Neural cell (in vitro differentiated cells): Measurements from ENCODE around the gene CEBPZ. TPM values are rescaled to one million over a fixed set of nuclear protein-coding genes. Genes with fewer than 3 reads are reported as not detected.
"Not testable (repeated sequence)": the region's sequence is repeated elsewhere in the genome, so short reads cannot be mapped to it uniquely, and the experiment has no call there.

Experiments
- H2AFZ ChIP-seq: fragments of 200-600, 300-800 bp; sonication (generic), shearing (Covaris generic); 2 replicates; pipeline ENCODE4 v1.6.0; 2014; ENCODE audit warnings: low read depth, mild to moderate bottlenecking, antibody characterized with exemption, low read length, moderate library complexity
- H3F3A ChIP-seq: fragments of 200-600 bp; shearing (Covaris generic); 2 replicates; pipeline ENCODE4 v1.6.1; 2016; ENCODE audit warnings: mild to moderate bottlenecking, moderate library complexity, mixed read lengths, antibody characterized with exemption, low read length; ENCODE audit not compliant: insufficient read depth, poor library complexity, severe bottlenecking
- H3K27ac ChIP-seq: fragments of 200-600, 300-800 bp; sonication (generic), shearing (Covaris generic); 2 replicates; pipeline ENCODE4 v1.5.1; 2014; ENCODE audit warnings: mild to moderate bottlenecking, low read length, moderate library complexity
- H3K27me3 ChIP-seq: fragments of 300-800, 200-600 bp; sonication (generic), shearing (Covaris generic); 2 replicates; pipeline ENCODE4 v1.6.0; 2014; ENCODE audit warnings: mild to moderate bottlenecking, low read depth, low read length, moderate library complexity; ENCODE audit not compliant: insufficient read depth
- H3K36me3 ChIP-seq: fragments of 300-800, 200-600 bp; sonication (generic), shearing (Covaris generic); 2 replicates; pipeline ENCODE4 v1.5.1; 2014; ENCODE audit warnings: mild to moderate bottlenecking, antibody characterized with exemption, low read length, moderate library complexity; ENCODE audit not compliant: insufficient read depth
- H3K4me2 ChIP-seq: fragments of 300-800, 200-600 bp; sonication (generic), shearing (Covaris generic); 2 replicates; pipeline ENCODE4 v1.6.0; 2014; ENCODE audit warnings: mild to moderate bottlenecking, low read length
- H3K4me3 ChIP-seq: fragments of 300-800, 200-600 bp; sonication (generic), shearing (Covaris generic); 2 replicates; pipeline ENCODE4 v1.5.1; 2014; ENCODE audit warnings: mild to moderate bottlenecking, low read length, moderate library complexity
- H3K79me2 ChIP-seq: fragments of 200-600 bp; shearing (Covaris generic); replicated peaks from 2 replicates; pipeline ENCODE4 v1.6.0; 2014; ENCODE audit warnings: mild to moderate bottlenecking, low read length, moderate library complexity; ENCODE audit not compliant: insufficient read depth
- H3K9ac ChIP-seq: fragments of 300-800, 200-600 bp; sonication (generic), shearing (Covaris generic); 2 replicates; pipeline ENCODE4 v1.6.1; 2016; ENCODE audit warnings: mild to moderate bottlenecking, low read length, mixed read lengths
- H3K9me2 ChIP-seq: fragments of 200-600 bp; shearing (Covaris generic); 2 replicates; pipeline ENCODE4 v1.6.1; 2016; ENCODE audit warnings: mild to moderate bottlenecking, low read length, mixed read lengths; ENCODE audit not compliant: insufficient read depth
- H3K9me3 ChIP-seq: fragments of 200-600, 300-800 bp; sonication (generic), shearing (Covaris generic); 2 replicates; pipeline ENCODE4 v1.6.1; 2016; ENCODE audit warnings: mild to moderate bottlenecking, mixed run types, low read length, moderate library complexity, mixed read lengths
- H4K20me1 ChIP-seq: fragments of 200-600 bp; shearing (Covaris generic); 2 replicates; pipeline ENCODE4 v1.6.1; 2016; ENCODE audit warnings: mild to moderate bottlenecking, mixed run types; ENCODE audit not compliant: insufficient read depth
- CTCF ChIP-seq: fragments of 450-650 bp; IDR thresholded peaks from 2 replicates; pipeline ENCODE4 v1.5.1; 2014; ENCODE audit warnings: antibody characterized with exemption, mild to moderate bottlenecking, moderate library complexity; ENCODE audit not compliant: poor library complexity, severe bottlenecking
- EP300 ChIP-seq: fragments of 450-650 bp; conservative IDR thresholded peaks from 2 replicates; pipeline ENCODE4 v1.6.1; 2014; ENCODE audit warnings: antibody characterized with exemption, mild to moderate bottlenecking, moderate library complexity; ENCODE audit not compliant: poor library complexity, severe bottlenecking
- EZH2 ChIP-seq: fragments of 200-600, 300-800 bp; shearing (Covaris generic), sonication (generic); IDR thresholded peaks from 2 replicates; pipeline ENCODE4 v1.6.1; 2014; ENCODE audit warnings: antibody characterized with exemption, low read length, borderline replicate concordance, mild to moderate bottlenecking; ENCODE audit not compliant: insufficient read depth, poor library complexity, severe bottlenecking
- MXI1 ChIP-seq: fragments of 450-650 bp; conservative IDR thresholded peaks from 2 replicates; pipeline ENCODE4 v1.6.1; 2014; ENCODE audit warnings: antibody characterized with exemption, mild to moderate bottlenecking; ENCODE audit not compliant: poor library complexity, severe bottlenecking
- POLR2AphosphoS5 ChIP-seq: IDR thresholded peaks from 2 replicates; pipeline ENCODE4 v1.6.1; 2012
- RAD21 ChIP-seq: fragments of 450-650 bp; conservative IDR thresholded peaks from 2 replicates; pipeline ENCODE4 v1.6.1; 2014; ENCODE audit warnings: antibody characterized with exemption, mild to moderate bottlenecking, moderate library complexity
- REST ChIP-seq: IDR thresholded peaks from 2 replicates; pipeline ENCODE4 v1.6.1; 2012; ENCODE audit warnings: borderline replicate concordance
- SMC3 ChIP-seq: fragments of 450-650 bp; conservative IDR thresholded peaks from 2 replicates; pipeline ENCODE4 v1.6.1; 2014; ENCODE audit warnings: antibody characterized with exemption, mild to moderate bottlenecking, moderate library complexity; ENCODE audit not compliant: poor library complexity
- TAF1 ChIP-seq: IDR thresholded peaks from 2 replicates; pipeline ENCODE4 v1.6.1; 2012; ENCODE audit warnings: low read depth
- polyA plus RNA-seq: library from polyadenylated mRNA; depleted of rRNA; stranded (reverse); fragments of >200 nt; gene quantifications from 2 replicates; pipeline ENCODE4 v1.2.3, GENCODE V29; 2014

CEBPZ gene
- polyA plus RNA-seq, 1 donor from 2014 or later = 39.1 TPM

- H3K79me2 ChIP-seq = no peaks in the 10 kb centered on the region
- no peak for TF ChIP-seq MXI1
- no peak for TF ChIP-seq TAF1
- TF ChIP-seq POLR2AphosphoS5 = no peak
- no peak for TF ChIP-seq CTCF
- TF ChIP-seq SMC3 = no peak
- TF ChIP-seq REST = no peak
- TF ChIP-seq EP300 = no peak
- TF ChIP-seq EZH2 = no peak
- no peak for TF ChIP-seq RAD21
- H3K9ac ChIP-seq = no peak overlapping the region
- H3K9me3 ChIP-seq = peaks cover 5% of the 10 kb centered on the region
- H3K9me2 ChIP-seq = no peaks in the 10 kb centered on the region
- no peaks in the 10 kb centered on the region for H3F3A ChIP-seq
- H3K27me3 ChIP-seq = no peaks in the 10 kb centered on the region
- peaks cover 27% of the 10 kb centered on the region for H3K36me3 ChIP-seq
- H3K4me3 ChIP-seq = no peak overlapping the region
- no peaks in the 10 kb centered on the region for H4K20me1 ChIP-seq
- H3K27ac ChIP-seq = no peak overlapping the region
- H3K4me2 ChIP-seq = no peak overlapping the region
- no peak overlapping the region for H2AFZ ChIP-seq
Measured at GRCh38 chr2:37205689-37206341, 25.6 kb downstream of the CEBPZ start.

- peaks cover 20% of the 10 kb centered on the region for H3K36me3 ChIP-seq
- not testable (repeated sequence) for H3K9ac ChIP-seq, H3K4me2 ChIP-seq, H3F3A ChIP-seq, H4K20me1 ChIP-seq, H3K9me3 ChIP-seq, H3K79me2 ChIP-seq, H3K9me2 ChIP-seq, H3K27me3 ChIP-seq, H3K27ac ChIP-seq, H3K4me3 ChIP-seq, H2AFZ ChIP-seq
Measured at GRCh38 chr2:37205071-37205661, 26.2 kb downstream of the CEBPZ start.
